Osteoblast (primary cell): ENCODE results near the gene PLXDC2. TPM values are rescaled to one million over a fixed set of nuclear protein-coding genes. Genes with fewer than 3 reads are reported as not detected.

Experiments
- DNase-seq: peaks from one replicate; pipeline ENCODE4 v3.0.0; 2011; ENCODE audit warnings: low spot score, mixed read lengths; ENCODE audit not compliant: insufficient read length; ENCODE audit errors: missing footprints
- H2AFZ ChIP-seq: 2 replicates; pipeline ENCODE4 v1.6.0; 2011; ENCODE audit warnings: mild to moderate bottlenecking, low read length
- H3K27ac ChIP-seq: 2 replicates; pipeline ENCODE4 v1.5.1; 2011; ENCODE audit warnings: mild to moderate bottlenecking, low read depth, low read length, moderate library complexity
- H3K27me3 ChIP-seq: 2 replicates; pipeline ENCODE4 v1.6.0; 2012; ENCODE audit warnings: mild to moderate bottlenecking, control low read depth, inconsistent platforms, low read length, moderate library complexity; ENCODE audit not compliant: insufficient read depth
- H3K36me3 ChIP-seq: 2 replicates; pipeline ENCODE4 v1.5.1; 2011; ENCODE audit warnings: mild to moderate bottlenecking, low read length, control low read depth, moderate library complexity; ENCODE audit not compliant: insufficient read depth
- H3K4me1 ChIP-seq: 2 replicates; pipeline ENCODE4 v1.5.1; 2011; ENCODE audit warnings: mild to moderate bottlenecking, low read length, control low read depth, moderate library complexity; ENCODE audit not compliant: insufficient read depth
- H3K4me2 ChIP-seq: 2 replicates; pipeline ENCODE4 v1.6.0; 2011; ENCODE audit warnings: mild to moderate bottlenecking, low read length; ENCODE audit not compliant: insufficient read depth
- H3K4me3 ChIP-seq: fragments of 200-600 bp; sonication (generic); 3 replicates; pipeline ENCODE4 v1.5.1; 2012; ENCODE audit warnings: mild to moderate bottlenecking, low read length, inconsistent platforms; ENCODE audit not compliant: insufficient read depth
- H3K79me2 ChIP-seq: 2 replicates; pipeline ENCODE4 v1.6.0; 2012; ENCODE audit warnings: mild to moderate bottlenecking, low read length, control low read depth, inconsistent platforms; ENCODE audit not compliant: insufficient read depth
- H3K9me3 ChIP-seq: 2 replicates; pipeline ENCODE4 v1.5.1; 2011; ENCODE audit warnings: low read depth, low read length, control low read depth
- H4K20me1 ChIP-seq: 2 replicates; pipeline ENCODE4 v1.6.0; 2012; ENCODE audit warnings: mild to moderate bottlenecking, low read length, control low read depth; ENCODE audit not compliant: insufficient read depth
- CTCF ChIP-seq: IDR thresholded peaks from 2 replicates; pipeline ENCODE4 v1.5.1; 2011; ENCODE audit warnings: mild to moderate bottlenecking, low read depth, low read length, moderate library complexity; ENCODE audit errors: extremely low read depth
- total RNA-seq: library from RNA; depleted of rRNA; stranded (reverse); fragments of >200 nt; gene quantifications from 2 replicates; pipeline ENCODE4 v1.2.3, GENCODE V29; 2012

Gene PLXDC2
- total RNA-seq, 1 donor = 63.3 TPM

- Histone ChIP-seq H4K20me1 (no peaks in the 10 kb centered on the region), H3K79me2 (no peaks in the 10 kb centered on the region), H3K4me1 (peaks cover 4% of the 10 kb centered on the region), H2AFZ (no peak overlapping the region), H3K36me3 (no peaks in the 10 kb centered on the region), H3K27ac (no peak overlapping the region), H3K27me3 (no peaks in the 10 kb centered on the region), H3K4me2 (no peak overlapping the region), H3K9me3 (no peaks in the 10 kb centered on the region), H3K4me3 (no peak overlapping the region)
- TF ChIP-seq CTCF = no peak
- DNase-seq = no peak
These were observed 71.9 kb downstream of the PLXDC2 start for GRCh38 chr10:19888061-19888660.

- H3K4me2 ChIP-seq = no peak overlapping the region
- no peaks in the 10 kb centered on the region for H3K9me3 ChIP-seq
- H3K27ac ChIP-seq = no peak overlapping the region
- H2AFZ ChIP-seq = no peak overlapping the region
- H4K20me1 ChIP-seq = no peaks in the 10 kb centered on the region
- DNase-seq = no peak
- no peaks in the 10 kb centered on the region for H3K27me3 ChIP-seq
- H3K4me3 ChIP-seq = no peak overlapping the region
- H3K79me2 ChIP-seq = no peaks in the 10 kb centered on the region
- H3K36me3 ChIP-seq = no peaks in the 10 kb centered on the region
- peaks cover 4% of the 10 kb centered on the region for H3K4me1 ChIP-seq
- no peak for TF ChIP-seq CTCF
These were observed 73.0 kb downstream of the PLXDC2 start for GRCh38 chr10:19889256-19889655.

- Histone ChIP-seq H3K27me3 (no peaks in the 10 kb centered on the region), H3K9me3 (no peaks in the 10 kb centered on the region), H2AFZ (no peak overlapping the region), H3K36me3 (no peaks in the 10 kb centered on the region), H4K20me1 (no peaks in the 10 kb centered on the region), H3K79me2 (no peaks in the 10 kb centered on the region), H3K4me2 (no peak overlapping the region), H3K4me1 (peaks cover 4% of the 10 kb centered on the region), H3K27ac (no peak overlapping the region), H3K4me3 (no peak overlapping the region)
- no peak for TF ChIP-seq CTCF
- no peak for DNase-seq
These were observed 75.2 kb downstream of the PLXDC2 start for GRCh38 chr10:19891429-19891828.

GRCh38 chr10:19892270-19892669 is 76.0 kb downstream of the PLXDC2 start:
- Histone ChIP-seq H4K20me1 (no peaks in the 10 kb centered on the region), H2AFZ (no peak overlapping the region), H3K4me2 (no peak overlapping the region), H3K79me2 (no peaks in the 10 kb centered on the region), H3K4me1 (peaks cover 4% of the 10 kb centered on the region), H3K36me3 (no peaks in the 10 kb centered on the region), H3K27me3 (no peaks in the 10 kb centered on the region), H3K4me3 (no peak overlapping the region), H3K27ac (no peak overlapping the region), H3K9me3 (no peaks in the 10 kb centered on the region)
- TF ChIP-seq CTCF = no peak
- DNase-seq = no peak
